A673 (cell line): ENCODE data around the gene PLPP7.

Experiments
- CTCF ChIP-seq: fragments of 300-800, 200-600 bp; sonication (generic); conservative IDR thresholded peaks from 2 replicates; pipeline ENCODE4 v1.5.1; 2017; ENCODE audit warnings: low read depth, mild to moderate bottlenecking, antibody characterized with exemption, low read length, moderate library complexity, mixed read lengths
- EZH2 ChIP-seq: fragments of 200-600 bp; sonication (generic); IDR thresholded peaks from 2 replicates; pipeline ENCODE4 v1.6.1; 2017; ENCODE audit warnings: borderline replicate concordance, low read depth, mild to moderate bottlenecking, mixed read lengths, antibody characterized with exemption, low read length; ENCODE audit not compliant: poor library complexity, severe bottlenecking

- TF ChIP-seq CTCF (no peak), EZH2 (no peak)
Observed at GRCh38 chr9:131308452-131308851, 18.9 kb downstream of the PLPP7 start.
